COLO668 (cell line): Measurements from ENCODE around the gene PHF3.
A peak's percentile ranks its signal among the peaks of the same experiment; 100 is the strongest.

Experiments used
- DNase-seq: peaks from one replicate; lab custom pipeline; 2025; ENCODE audit not compliant: unreplicated experiment; lab: John Stamatoyannopoulos, UW

PHF3 gene

GRCh38 chr6:63649269-63649668, 13.7 kb downstream of the PHF3 start:
- DNase-seq: no peak

- no peak for DNase-seq
These were observed 14.3 kb downstream of the PHF3 start for GRCh38 chr6:63649847-63650265.

GRCh38 chr6:63652980-63653379, 17.4 kb downstream of the PHF3 start:
- no peak for DNase-seq

- no peak for DNase-seq
These were observed 25.2 kb downstream of the PHF3 start for GRCh38 chr6:63660757-63661156.

- no peak for DNase-seq
These were observed 26.2 kb downstream of the PHF3 start for GRCh38 chr6:63661769-63662168.

- no peak for DNase-seq
These were observed 27.7 kb downstream of the PHF3 start for GRCh38 chr6:63663147-63663955.

- no peak for DNase-seq
These were observed 28.3 kb downstream of the PHF3 start for GRCh38 chr6:63663956-63664281.

GRCh38 chr6:63671098-63671754, 35.6 kb downstream of the PHF3 start:
- DNase-seq: no peak

GRCh38 chr6:63672582-63673129, 37.1 kb downstream of the PHF3 start:
- no peak for DNase-seq

- DNase-seq: no peak
These were observed 38.1 kb downstream of the PHF3 start for GRCh38 chr6:63673692-63674091.

- no peak for DNase-seq
These were observed 39.0 kb downstream of the PHF3 start for GRCh38 chr6:63674635-63675034.

- DNase-seq: no peak
These were observed 39.5 kb downstream of the PHF3 start for GRCh38 chr6:63675138-63675537.

- DNase-seq: no peak
These were observed 41.0 kb downstream of the PHF3 start for GRCh38 chr6:63676412-63677114.

- DNase-seq: peak; percentile 0
These were observed 41.7 kb downstream of the PHF3 start for GRCh38 chr6:63677282-63677681.

GRCh38 chr6:63683071-63683603, 47.5 kb downstream of the PHF3 start:
- no peak for DNase-seq

GRCh38 chr6:63685446-63686379, 50.1 kb downstream of the PHF3 start:
- no peak for DNase-seq

GRCh38 chr6:63689421-63689820, 53.8 kb downstream of the PHF3 start:
- DNase-seq: no peak

GRCh38 chr6:63690221-63690620, 54.6 kb downstream of the PHF3 start:
- no peak for DNase-seq

- no peak for DNase-seq
These were observed 70.1 kb downstream of the PHF3 start for GRCh38 chr6:63705707-63706106.

GRCh38 chr6:63706630-63707029, 71.0 kb downstream of the PHF3 start:
- DNase-seq: no peak
